ENCODE data around the gene MITF.

- no peak for TF ChIP-seq RAD21 (conservative IDR thresholded peaks at IDR 0.05)
- TF ChIP-seq CTCF (IDR thresholded peaks at IDR 0.05; ENCODE audit: poor library complexity, severe bottlenecking), result no peak
- TF ChIP-seq EP300 (conservative IDR thresholded peaks at IDR 0.05; ENCODE audit: poor library complexity, severe bottlenecking), result no peak
- TF ChIP-seq EZH2 (IDR thresholded peaks at IDR 0.05; ENCODE audit: borderline replicate concordance, insufficient read depth, low read length, poor library complexity, severe bottlenecking), result no peak
Measured at GRCh38 chr3:69748503-69748902, 9.2 kb downstream of the MITF start.
